H1 (cell line): ENCODE measurements around the gene MCM3AP. TPM values are rescaled to one million over a fixed set of nuclear protein-coding genes. Genes with fewer than 3 reads are reported as not detected.

Source experiments
- CTCF ChIA-PET: fragments of 300-600 bp; sonication (Branson Sonifier 250); formaldehyde crosslinking; loops from one replicate; lab custom pipeline; 2021; ENCODE audit not compliant: partially characterized antibody; lab: Charles Lee
- POLR2A ChIA-PET: fragments of 300-600 bp; sonication (Branson Sonifier 250); formaldehyde crosslinking; loops from one replicate; lab custom pipeline; 2021; ENCODE audit warnings: inconsistent platforms; ENCODE audit not compliant: partially characterized antibody; lab: Charles Lee
- DNase-seq, 2 experiments: peaks; one replicate each; pipeline versions ENCODE4 v3.0.0 to v3.0.0-alpha.2; 2010 to 2022; ENCODE audit warnings: low spot score in 2 of 2, low read depth in 1 of 2, mixed read lengths in 1 of 2
- FAIRE-seq: peaks from 2 replicates; lab custom pipeline; 2011; peaks lifted over from hg19 to GRCh38; lab: Jason Lieb, UNC
- H2AFZ ChIP-seq: 2 replicates; pipeline ENCODE4 v1.8.1; 2012; ENCODE audit warnings: low read length, inconsistent platforms
- H2AK5ac ChIP-seq: 2 replicates; pipeline ENCODE4 v1.6.1; 2013; ENCODE audit warnings: low read depth, low read length
- H2BK120ac ChIP-seq: replicated peaks from 2 replicates; pipeline ENCODE3; 2013; ENCODE audit warnings: low read depth, low read length, inconsistent platforms
- H2BK12ac ChIP-seq: 2 replicates; pipeline ENCODE4 v1.6.1; 2013; ENCODE audit warnings: low read depth, low read length
- H2BK15ac ChIP-seq: 2 replicates; pipeline ENCODE4 v1.6.1; 2013; ENCODE audit warnings: low read length
- H2BK20ac ChIP-seq: 2 replicates; pipeline ENCODE4 v1.6.1; 2013; ENCODE audit warnings: low read length
- H2BK5ac ChIP-seq: 2 replicates; pipeline ENCODE4 v1.6.1; 2013; ENCODE audit warnings: low read depth, low read length
- H3K14ac ChIP-seq: 2 replicates; pipeline ENCODE4 v1.6.1; 2013; ENCODE audit warnings: inconsistent platforms; ENCODE audit not compliant: insufficient read length
- H3K18ac ChIP-seq: 2 replicates; pipeline ENCODE4 v1.6.1; 2013; ENCODE audit warnings: low read length; ENCODE audit errors: extremely low read depth
- H3K23ac ChIP-seq: 2 replicates; pipeline ENCODE4 v1.6.1; 2013; ENCODE audit warnings: inconsistent platforms; ENCODE audit not compliant: insufficient read length
- H3K23me2 ChIP-seq: 2 replicates; pipeline ENCODE4 v1.6.1; 2013; ENCODE audit warnings: low read depth, low read length
- H3K27ac ChIP-seq: 2 replicates; pipeline ENCODE4 v1.6.1; 2011; ENCODE audit warnings: low read depth, low read length, inconsistent platforms
- H3K27me3 ChIP-seq, 4 experiments: replicated peaks in 1 of 4; 1 replicate in 1 of 4; 2 replicates in 3 of 4; pipeline versions ENCODE4 v1.6.1 to v1.8.1; 2011 to 2013; ENCODE audit warnings: low read length in 3 of 4, mild to moderate bottlenecking in 3 of 4, inconsistent platforms in 2 of 4, mixed read lengths in 2 of 4, moderate library complexity in 1 of 4; ENCODE audit not compliant: control insufficient read depth in 3 of 4, insufficient read depth in 3 of 4; ENCODE audit errors: extremely low read depth in 1 of 4
- H3K36me3 ChIP-seq, 4 experiments: 2 replicates each; pipeline versions ENCODE4 v1.6.1 to v1.8.1; 2011 to 2013; ENCODE audit warnings: mild to moderate bottlenecking in 4 of 4, low read length in 3 of 4, moderate library complexity in 2 of 4, control low read depth in 1 of 4, inconsistent platforms in 1 of 4; ENCODE audit not compliant: insufficient read depth in 4 of 4, control insufficient read depth in 2 of 4
- H3K4ac ChIP-seq: replicated peaks from 2 replicates; pipeline ENCODE3; 2013; ENCODE audit warnings: low read length, low read depth, mixed read lengths, inconsistent platforms; ENCODE audit not compliant: insufficient read length
- H3K4me1 ChIP-seq, 4 experiments: replicated peaks in 1 of 4; 1 replicate in 1 of 4; 2 replicates in 3 of 4; pipeline versions ENCODE4 v1.6.1 to v1.8.1; 2011 to 2013; ENCODE audit warnings: low read length in 3 of 4, inconsistent platforms in 2 of 4, mixed read lengths in 1 of 4; ENCODE audit not compliant: insufficient read depth in 4 of 4, control insufficient read depth in 3 of 4
- H3K4me2 ChIP-seq, 2 experiments: 2 replicates each; pipeline versions ENCODE4 v1.6.1 to v1.8.1; 2011 to 2013; ENCODE audit warnings: low read depth in 2 of 2, low read length in 2 of 2, control low read depth in 1 of 2, inconsistent platforms in 1 of 2, mild to moderate bottlenecking in 1 of 2; ENCODE audit not compliant: insufficient read depth in 1 of 2
- H3K4me3 ChIP-seq, 4 experiments: fragments of 200-600, 300-600 bp in 1 of 4; sonication (generic), shearing (Covaris generic), sonication (Bioruptor Twin) in 1 of 4; 2 replicates each; pipeline versions ENCODE4 v1.5.1 to v1.8.1; 2011 to 2016; ENCODE audit warnings: low read length in 4 of 4, low read depth in 3 of 4, control low read depth in 2 of 4, inconsistent platforms in 2 of 4, mild to moderate bottlenecking in 2 of 4, mixed read lengths in 1 of 4, moderate library complexity in 1 of 4; ENCODE audit not compliant: insufficient read depth in 2 of 4; ENCODE audit errors: extremely low read depth in 1 of 4
- H3K56ac ChIP-seq: replicated peaks from 2 replicates; pipeline ENCODE3; 2013; ENCODE audit warnings: low read depth, mild to moderate bottlenecking, mixed read lengths, low read length, inconsistent platforms; ENCODE audit not compliant: insufficient read length
- H3K79me1 ChIP-seq: 2 replicates; pipeline ENCODE4 v1.6.1; 2013; ENCODE audit warnings: low read depth, low read length, control low read depth
- H3K79me2 ChIP-seq, 2 experiments: 2 replicates each; pipeline versions ENCODE4 v1.6.1 to v1.8.1; 2012 to 2013; ENCODE audit warnings: low read length in 2 of 2, mild to moderate bottlenecking in 2 of 2, inconsistent platforms in 1 of 2; ENCODE audit not compliant: insufficient read depth in 2 of 2, control insufficient read depth in 1 of 2
- H3K9ac ChIP-seq, 4 experiments: replicated peaks in 1 of 4; 1 replicate in 1 of 4; 2 replicates in 3 of 4; pipeline versions ENCODE4 v1.6.1 to v1.8.1; 2011 to 2013; ENCODE audit warnings: low read depth in 3 of 4, low read length in 3 of 4, control low read depth in 2 of 4, mild to moderate bottlenecking in 2 of 4, moderate library complexity in 2 of 4, inconsistent platforms in 1 of 4; ENCODE audit errors: extremely low read depth in 1 of 4
- H3K9me3 ChIP-seq, 2 experiments: 2 replicates each; pipeline versions ENCODE4 v1.6.1 to v1.8.1; 2012 to 2013; ENCODE audit warnings: mild to moderate bottlenecking in 2 of 2, moderate library complexity in 2 of 2, control low read depth in 1 of 2, inconsistent platforms in 1 of 2, low read depth in 1 of 2, low read length in 1 of 2, mixed read lengths in 1 of 2; ENCODE audit not compliant: insufficient read depth in 2 of 2
- H4K20me1 ChIP-seq, 2 experiments: replicated peaks in 1 of 2; 2 replicates each; pipeline versions ENCODE3 to v1.8.1; 2011 to 2013; ENCODE audit warnings: inconsistent platforms in 2 of 2, low read length in 2 of 2, mild to moderate bottlenecking in 1 of 2; ENCODE audit not compliant: insufficient read depth in 2 of 2, control insufficient read depth in 1 of 2
- H4K5ac ChIP-seq: 2 replicates; pipeline ENCODE4 v1.6.1; 2013; ENCODE audit warnings: low read length, low read depth, mixed read lengths, inconsistent platforms; ENCODE audit not compliant: insufficient read length
- H4K8ac ChIP-seq: 2 replicates; pipeline ENCODE4 v1.8.0; 2013; ENCODE audit warnings: mild to moderate bottlenecking, moderate library complexity, low read length, inconsistent platforms; ENCODE audit not compliant: insufficient read depth; ENCODE audit errors: extremely low read depth
- H4K91ac ChIP-seq: replicated peaks from 2 replicates; pipeline ENCODE3; 2013; ENCODE audit warnings: low read length, mixed read lengths, inconsistent platforms; ENCODE audit not compliant: insufficient read length
- EGR1 ChIP-seq: IDR thresholded peaks from 2 replicates; pipeline ENCODE4 v1.6.1; 2011; ENCODE audit warnings: low read depth, low read length, borderline replicate concordance
- PHF8 ChIP-seq: fragments of 200-600 bp; sonication (generic); conservative IDR thresholded peaks from 2 replicates; pipeline ENCODE4 v1.7.1; 2012; ENCODE audit warnings: low read depth, mild to moderate bottlenecking, inconsistent platforms, low read length, moderate library complexity
- SIN3A ChIP-seq, 2 experiments: IDR thresholded peaks in 1 of 2; conservative IDR thresholded peaks in 1 of 2; 2 replicates each; pipeline ENCODE4 v1.6.1; 2011 to 2012; ENCODE audit warnings: low read length in 2 of 2, improper control_type of control experiment in 1 of 2, low read depth in 1 of 2, mild to moderate bottlenecking in 1 of 2
- TBP ChIP-seq: IDR thresholded peaks from 2 replicates; pipeline ENCODE4 v1.6.1; 2011; ENCODE audit warnings: low read depth, low read length, improper control_type of control experiment
- WGBS, 2 experiments: shearing (Covaris generic) in 1 of 2; methylation state at CpG; one replicate each; pipeline versions ENCODE4 v1.1.6 to v1.1.7; 2013 to 2015; ENCODE audit warnings: low lambda C conversion rate in 2 of 2, mixed read lengths in 2 of 2, inconsistent platforms in 1 of 2, low coverage in 1 of 2, missing lambda C conversion rate in 1 of 2; ENCODE audit not compliant: insufficient replicate concordance in 2 of 2, insufficient coverage in 1 of 2, insufficient read length in 1 of 2; ENCODE audit errors: extremely low coverage in 1 of 2, missing lambda C conversion rate in 1 of 2; 5-methylcytosine and 5-hydroxymethylcytosine counted together
- polyA plus RNA-seq, 7 experiments: library from polyadenylated mRNA; depleted of rRNA in 3 of 7; stranded (reverse) in 5 of 7; unstranded in 2 of 7; fragments of >200 nt in 5 of 7; fragments of 200-250 nt in 2 of 7; gene quantifications; 1 replicate in 5 of 7; 2 replicates in 1 of 7; 4 replicates in 1 of 7; pipeline versions ENCODE4 v1.2.1 to v1.2.3, GENCODE V29; 2011 to 2013; ENCODE audit warnings: missing spikeins in 2 of 7, mixed read lengths in 2 of 7
- total RNA-seq: library from RNA; stranded (reverse); fragmentation: NEBNext Ultra II Directional; extraction: Animal tissue kit (Norgen Biotek cat#: 25700); gene quantifications from 2 replicates; pipeline ENCODE4 v1.2.1, GENCODE V29; 2021

MCM3AP gene
- total and polyA plus RNA-seq, 2 of the 8 experiments (the other 6 are each of a cell fraction or from before 2014, with no cell fraction given) = 37.2 to 119 TPM

- Histone ChIP-seq H2AK5ac (no peak within 1 kb of the TSS), H3K23me2 (peaks cover 7% of the 10 kb centered on the region; the same call in 1 of the 2 replicates), H3K9ac (peak within 1 kb of the TSS; percentile 56 to 84 (median 64)), H2BK5ac (peak within 1 kb of the TSS; percentile 90), H3K9me3 (peaks cover 22 to 35% of the 10 kb centered on the region in 2 experiments; a peak in 3 of 4 replicates), H3K14ac (no peak within 1 kb of the TSS), H3K4me1 (peaks cover 3 to 12% (median 6%) of the 10 kb centered on the region in 4 experiments), H3K4ac (no peak within 1 kb of the TSS), H3K4me3 (peak within 1 kb of the TSS; percentile 70 to 78 (median 74)), H4K5ac (peak within 1 kb of the TSS; percentile 49), H3K36me3 (peaks cover 2 to 42% (median 19%) of the 10 kb centered on the region in 4 experiments; a peak in 6 of 8 replicates), H3K4me2 (peak within 1 kb of the TSS; percentile 91 to 92), H2BK15ac (no peak within 1 kb of the TSS; the same call in 1 of the 2 replicates), H2AFZ (no peak within 1 kb of the TSS), H3K79me2 (peaks cover 15 to 43% of the 10 kb centered on the region in 2 experiments; a peak in 3 of 4 replicates), H3K56ac (peak within 1 kb of the TSS; percentile 92), H3K79me1 (peaks cover 11% of the 10 kb centered on the region; the same call in 1 of the 2 replicates), H3K23ac (no peak within 1 kb of the TSS), H3K18ac (peak within 1 kb of the TSS; percentile 95), H2BK20ac (no peak within 1 kb of the TSS), H3K27ac (peak within 1 kb of the TSS; percentile 54; the same call in 1 of the 2 replicates), H3K27me3 (peaks cover 0 to 4% (median 0%) of the 10 kb centered on the region in 4 experiments; a peak in 2 of 7 replicates), H2BK12ac (0 out of 2 replicates have a peak within 1 kb of the TSS, but pooled peaks have one; percentile 84), H4K20me1 (peaks cover 0 to 12% of the 10 kb centered on the region in 2 experiments), H2BK120ac (no peak within 1 kb of the TSS), H4K91ac (peak within 1 kb of the TSS; percentile 92), H4K8ac (peak within 1 kb of the TSS; percentile 93)
- WGBS, 2 experiments = 1% methylated on average over 47 of the region's 77 CpGs; no CpG with 5 or more reads in 1 of the 2 experiments
- ChIA-PET POLR2A (interaction anchor here (0.7 to 1.6 kb wide), 6 partner anchors 12 to 97 kb away, joined by 3 to 8 read pairs (median 4); no protein-coding TSS in a partner anchor), CTCF (interaction anchor here (1.2 kb wide), 1 partner anchor 76 kb away, joined by 5 read pairs; no protein-coding TSS in a partner anchor)
- FAIRE-seq (no peak), DNase-seq (peak; percentile 95 to 97)
- TF ChIP-seq TBP (no peak), PHF8 (peak; percentile 59), EGR1 (peak; percentile 97), SIN3A (conservative IDR thresholded peaks at IDR 0.05 in 1 of 2, IDR thresholded peaks at IDR 0.05 in 1 of 2; ENCODE audit: low read depth in 1 of 2, low read length in 2 of 2) (peak; percentile 73 to 80; a peak in 2 of 4 replicates)
Measured at GRCh38 chr21:46228345-46229051, 56.9 kb downstream of the MCM3AP start, which contains the start of gene LSS. Gene LSS (minus strand): TSS chr21:46228774. CDS start chr21:46228745, 29 bp downstream.
